ENCODE measurements around the gene CBR1.

DNA sequence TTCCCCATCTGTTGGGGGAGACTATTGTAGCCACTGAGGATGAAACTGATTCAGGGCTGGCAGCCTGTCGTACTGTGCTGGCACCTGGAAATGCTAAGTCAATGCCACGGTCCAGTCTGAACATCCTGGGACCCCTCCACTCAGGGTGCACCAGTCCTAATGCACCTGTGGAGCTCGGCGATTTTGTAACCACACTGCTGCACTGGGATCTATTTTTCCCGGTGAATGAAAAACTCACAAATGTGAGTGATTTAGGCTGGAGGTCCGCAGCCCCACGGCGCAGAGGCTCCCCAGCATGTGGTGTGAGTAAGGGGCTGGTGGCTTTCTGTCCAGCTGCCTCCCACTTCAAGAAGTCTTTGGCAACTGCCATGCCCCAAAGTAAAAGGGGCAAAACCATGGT is 45.0 kb upstream of the CBR1 start:
- TF ChIP-seq, protein P1, sequence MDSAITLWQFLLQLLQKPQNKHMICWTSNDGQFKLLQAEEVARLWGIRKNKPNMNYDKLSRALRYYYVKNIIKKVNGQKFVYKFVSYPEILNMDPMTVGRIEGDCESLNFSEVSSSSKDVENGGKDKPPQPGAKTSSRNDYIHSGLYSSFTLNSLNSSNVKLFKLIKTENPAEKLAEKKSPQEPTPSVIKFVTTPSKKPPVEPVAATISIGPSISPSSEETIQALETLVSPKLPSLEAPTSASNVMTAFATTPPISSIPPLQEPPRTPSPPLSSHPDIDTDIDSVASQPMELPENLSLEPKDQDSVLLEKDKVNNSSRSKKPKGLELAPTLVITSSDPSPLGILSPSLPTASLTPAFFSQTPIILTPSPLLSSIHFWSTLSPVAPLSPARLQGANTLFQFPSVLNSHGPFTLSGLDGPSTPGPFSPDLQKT (CRISPR knock-in tag; IDR thresholded peaks at IDR 0.05; ENCODE audit: borderline replicate concordance), result no peak
- TF ChIP-seq ZNF24 (IDR thresholded peaks at IDR 0.05), result no peak
- TF ChIP-seq, protein P2, sequence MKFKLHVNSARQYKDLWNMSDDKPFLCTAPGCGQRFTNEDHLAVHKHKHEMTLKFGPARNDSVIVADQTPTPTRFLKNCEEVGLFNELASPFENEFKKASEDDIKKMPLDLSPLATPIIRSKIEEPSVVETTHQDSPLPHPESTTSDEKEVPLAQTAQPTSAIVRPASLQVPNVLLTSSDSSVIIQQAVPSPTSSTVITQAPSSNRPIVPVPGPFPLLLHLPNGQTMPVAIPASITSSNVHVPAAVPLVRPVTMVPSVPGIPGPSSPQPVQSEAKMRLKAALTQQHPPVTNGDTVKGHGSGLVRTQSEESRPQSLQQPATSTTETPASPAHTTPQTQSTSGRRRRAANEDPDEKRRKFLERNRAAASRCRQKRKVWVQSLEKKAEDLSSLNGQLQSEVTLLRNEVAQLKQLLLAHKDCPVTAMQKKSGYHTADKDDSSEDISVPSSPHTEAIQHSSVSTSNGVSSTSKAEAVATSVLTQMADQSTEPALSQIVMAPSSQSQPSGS (CRISPR knock-in tag; IDR thresholded peaks at IDR 0.05), result no peak
- TF ChIP-seq, protein P3, sequence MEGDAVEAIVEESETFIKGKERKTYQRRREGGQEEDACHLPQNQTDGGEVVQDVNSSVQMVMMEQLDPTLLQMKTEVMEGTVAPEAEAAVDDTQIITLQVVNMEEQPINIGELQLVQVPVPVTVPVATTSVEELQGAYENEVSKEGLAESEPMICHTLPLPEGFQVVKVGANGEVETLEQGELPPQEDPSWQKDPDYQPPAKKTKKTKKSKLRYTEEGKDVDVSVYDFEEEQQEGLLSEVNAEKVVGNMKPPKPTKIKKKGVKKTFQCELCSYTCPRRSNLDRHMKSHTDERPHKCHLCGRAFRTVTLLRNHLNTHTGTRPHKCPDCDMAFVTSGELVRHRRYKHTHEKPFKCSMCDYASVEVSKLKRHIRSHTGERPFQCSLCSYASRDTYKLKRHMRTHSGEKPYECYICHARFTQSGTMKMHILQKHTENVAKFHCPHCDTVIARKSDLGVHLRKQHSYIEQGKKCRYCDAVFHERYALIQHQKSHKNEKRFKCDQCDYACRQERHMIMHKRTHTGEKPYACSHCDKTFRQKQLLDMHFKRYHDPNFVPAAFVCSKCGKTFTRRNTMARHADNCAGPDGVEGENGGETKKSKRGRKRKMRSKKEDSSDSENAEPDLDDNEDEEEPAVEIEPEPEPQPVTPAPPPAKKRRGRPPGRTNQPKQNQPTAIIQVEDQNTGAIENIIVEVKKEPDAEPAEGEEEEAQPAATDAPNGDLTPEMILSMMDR (CRISPR knock-in tag; IDR thresholded peaks at IDR 0.05), result no peak
- TF ChIP-seq CHD2 (IDR thresholded peaks at IDR 0.05; ENCODE audit: low read depth, low read length), result no peak
- TF ChIP-seq, protein P4, sequence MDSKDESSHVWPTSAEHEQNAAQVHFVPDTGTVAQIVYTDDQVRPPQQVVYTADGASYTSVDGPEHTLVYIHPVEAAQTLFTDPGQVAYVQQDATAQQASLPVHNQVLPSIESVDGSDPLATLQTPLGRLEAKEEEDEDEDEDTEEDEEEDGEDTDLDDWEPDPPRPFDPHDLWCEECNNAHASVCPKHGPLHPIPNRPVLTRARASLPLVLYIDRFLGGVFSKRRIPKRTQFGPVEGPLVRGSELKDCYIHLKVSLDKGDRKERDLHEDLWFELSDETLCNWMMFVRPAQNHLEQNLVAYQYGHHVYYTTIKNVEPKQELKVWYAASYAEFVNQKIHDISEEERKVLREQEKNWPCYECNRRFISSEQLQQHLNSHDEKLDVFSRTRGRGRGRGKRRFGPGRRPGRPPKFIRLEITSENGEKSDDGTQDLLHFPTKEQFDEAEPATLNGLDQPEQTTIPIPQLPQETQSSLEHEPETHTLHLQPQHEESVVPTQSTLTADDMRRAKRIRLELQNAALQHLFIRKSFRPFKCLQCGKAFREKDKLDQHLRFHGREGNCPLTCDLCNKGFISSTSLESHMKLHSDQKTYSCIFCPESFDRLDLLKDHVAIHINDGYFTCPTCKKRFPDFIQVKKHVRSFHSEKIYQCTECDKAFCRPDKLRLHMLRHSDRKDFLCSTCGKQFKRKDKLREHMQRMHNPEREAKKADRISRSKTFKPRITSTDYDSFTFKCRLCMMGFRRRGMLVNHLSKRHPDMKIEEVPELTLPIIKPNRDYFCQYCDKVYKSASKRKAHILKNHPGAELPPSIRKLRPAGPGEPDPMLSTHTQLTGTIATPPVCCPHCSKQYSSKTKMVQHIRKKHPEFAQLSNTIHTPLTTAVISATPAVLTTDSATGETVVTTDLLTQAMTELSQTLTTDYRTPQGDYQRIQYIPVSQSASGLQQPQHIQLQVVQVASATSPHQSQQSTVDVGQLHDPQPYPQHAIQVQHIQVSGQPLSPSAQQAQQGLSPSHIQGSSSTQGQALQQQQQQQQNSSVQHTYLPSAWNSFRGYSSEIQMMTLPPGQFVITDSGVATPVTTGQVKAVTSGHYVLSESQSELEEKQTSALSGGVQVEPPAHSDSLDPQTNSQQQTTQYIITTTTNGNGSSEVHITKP (CRISPR knock-in tag; IDR thresholded peaks at IDR 0.05; ENCODE audit: low read depth), result no peak
- TF ChIP-seq KAT7 (CRISPR knock-in tag; IDR thresholded peaks at IDR 0.05; ENCODE audit: borderline replicate concordance), result no peak
